ENCODE results near the gene UGT1A9. TPM values are rescaled to one million over a fixed set of nuclear protein-coding genes. Genes with fewer than 3 reads are reported as not detected.

The UGT1A9 gene
- total RNA-seq, 1 experiment from 2014 or later, result not detected

- no peak for DNase-seq
- Histone ChIP-seq H3K9me3 (ENCODE audit: insufficient read depth, low read depth) (peaks cover 3% of the 10 kb centered on the region; the same call in 1 of the 2 replicates), H3K4me2 (no peak overlapping the region), H3K27me3 (ENCODE audit: insufficient read depth, low read depth) (no peaks in the 10 kb centered on the region), H3K79me2 (ENCODE audit: low read depth) (no peaks in the 10 kb centered on the region), H3K36me3 (ENCODE audit: low read depth) (no peaks in the 10 kb centered on the region), H3K4me1 (replicated peaks; ENCODE audit: insufficient read depth) (no peaks in the 10 kb centered on the region), H3K9me2 (ENCODE audit: insufficient read depth) (no peaks in the 10 kb centered on the region), H2AFZ (no peak overlapping the region), H4K20me1 (ENCODE audit: insufficient read depth) (no peaks in the 10 kb centered on the region), H3F3A (ENCODE audit: insufficient read depth, low read depth) (no peaks in the 10 kb centered on the region), H3K27ac (no peak overlapping the region), H3K4me3 (no peak overlapping the region)
- TF ChIP-seq CTCF (conservative IDR thresholded peaks at IDR 0.05) (no peak), EZH2 (IDR thresholded peaks at IDR 0.05; ENCODE audit: low read depth) (no peak)
- intact Hi-C loops (cut with micrococcal nuclease; ENCODE audit: unreplicated experiment), result no loop called here
- POLR2A ChIA-PET (ENCODE audit: unreplicated experiment), result no interaction called here
- CTCF ChIA-PET, result no interaction called here
- no TSS peak for BruUV-seq (replicated peaks)
Observed at GRCh38 chr2:233789554-233789953, 117.9 kb downstream of the UGT1A9 start.

DNA sequence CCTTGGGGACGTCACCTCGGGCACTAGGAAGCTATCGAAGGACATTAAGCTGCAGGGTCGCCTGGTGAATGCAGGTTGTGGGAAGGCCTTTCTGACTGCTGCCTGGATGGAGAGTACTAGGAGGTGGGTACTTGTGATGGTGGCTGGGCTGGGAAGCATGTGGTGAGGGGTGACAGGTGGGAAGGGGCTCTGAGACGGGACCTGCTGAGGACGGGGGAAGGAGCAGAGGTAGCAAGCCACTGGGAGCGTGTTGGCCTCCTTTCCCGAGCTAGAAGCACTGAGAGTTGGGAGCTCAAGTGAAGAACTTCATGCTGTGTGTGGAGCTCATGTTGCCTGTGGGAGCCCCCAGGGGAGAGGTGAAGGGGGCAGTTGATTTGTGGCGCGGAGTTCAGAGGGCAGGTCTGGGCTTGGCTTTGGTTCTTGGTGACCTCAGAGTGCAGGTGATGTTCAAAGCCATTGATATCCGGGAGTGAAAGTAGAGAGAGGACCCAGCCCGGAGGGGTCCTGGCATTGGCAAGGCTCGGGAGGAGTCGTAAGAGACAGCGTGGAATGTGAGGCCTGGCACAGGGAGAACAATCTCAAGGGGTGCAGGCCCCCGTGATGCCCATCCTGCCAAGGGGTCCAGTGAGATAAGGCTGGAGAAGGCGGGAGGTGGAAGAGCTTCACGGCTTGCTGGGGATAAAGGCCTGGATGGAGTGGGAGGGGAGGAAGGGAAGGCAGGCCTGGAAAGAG is 119.6 kb downstream of the UGT1A9 start:
- H3F3A ChIP-seq (ENCODE audit: insufficient read depth, low read depth), result no peaks in the 10 kb centered on the region
- intact Hi-C loops (cut with micrococcal nuclease; ENCODE audit: unreplicated experiment), result no loop called here
- no peak overlapping the region for H2AFZ ChIP-seq
- CTCF ChIA-PET, result interaction anchor here (0.9 kb wide), 1 partner anchor 478 kb away, joined by 8 read pairs; no protein-coding TSS in a partner anchor
- no peaks in the 10 kb centered on the region for H3K9me2 ChIP-seq (ENCODE audit: insufficient read depth)
- no peaks in the 10 kb centered on the region for H4K20me1 ChIP-seq (ENCODE audit: insufficient read depth)
- no peak overlapping the region for H3K4me2 ChIP-seq
- no TSS peak for BruUV-seq (replicated peaks)
- POLR2A ChIA-PET (ENCODE audit: unreplicated experiment), result no interaction called here
- H3K4me1 ChIP-seq (replicated peaks; ENCODE audit: insufficient read depth), result no peaks in the 10 kb centered on the region
- no peak overlapping the region for H3K27ac ChIP-seq
- DNase-seq, result no peak
- H3K9me3 ChIP-seq (ENCODE audit: insufficient read depth, low read depth), result peaks cover 3% of the 10 kb centered on the region; the same call in 1 of the 2 replicates
- H3K4me3 ChIP-seq, result no peak overlapping the region
- no peaks in the 10 kb centered on the region for H3K27me3 ChIP-seq (ENCODE audit: insufficient read depth, low read depth)
- no peaks in the 10 kb centered on the region for H3K79me2 ChIP-seq (ENCODE audit: low read depth)
- H3K36me3 ChIP-seq (ENCODE audit: low read depth), result no peaks in the 10 kb centered on the region
- TF ChIP-seq CTCF (conservative IDR thresholded peaks at IDR 0.05) (no peak), EZH2 (IDR thresholded peaks at IDR 0.05; ENCODE audit: low read depth) (no peak)

DNA sequence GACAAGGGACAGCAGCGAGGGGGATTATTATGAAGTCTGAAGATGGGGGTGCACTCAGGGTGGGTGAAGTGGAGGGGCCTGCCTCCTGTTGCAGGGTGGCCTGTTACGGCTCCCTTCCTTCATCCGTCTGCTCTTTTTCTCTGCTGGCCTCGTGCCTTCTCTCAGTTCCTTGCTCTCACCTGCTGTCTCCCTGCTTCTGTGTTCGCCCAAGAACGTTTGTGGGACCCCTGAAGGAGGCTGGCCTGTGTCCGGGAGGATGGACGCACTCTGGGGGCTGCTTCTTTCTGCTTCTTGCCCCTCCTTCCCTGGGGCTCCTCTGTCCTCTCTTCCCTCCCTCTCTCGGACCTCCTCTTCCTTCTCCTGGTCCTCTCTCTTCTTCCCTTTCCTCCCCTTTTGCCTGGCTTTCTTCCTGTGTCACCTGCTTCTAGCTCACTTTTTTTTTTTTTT is 120.2 kb downstream of the UGT1A9 start:
- Histone ChIP-seq H4K20me1 (ENCODE audit: insufficient read depth) (no peaks in the 10 kb centered on the region), H3K4me3 (no peak overlapping the region), H3F3A (ENCODE audit: insufficient read depth, low read depth) (no peaks in the 10 kb centered on the region), H3K27me3 (ENCODE audit: insufficient read depth, low read depth) (no peaks in the 10 kb centered on the region), H3K9me2 (ENCODE audit: insufficient read depth) (no peaks in the 10 kb centered on the region), H2AFZ (no peak overlapping the region), H3K9me3 (ENCODE audit: insufficient read depth, low read depth) (peaks cover 3% of the 10 kb centered on the region; the same call in 1 of the 2 replicates), H3K27ac (no peak overlapping the region), H3K36me3 (ENCODE audit: low read depth) (no peaks in the 10 kb centered on the region), H3K79me2 (ENCODE audit: low read depth) (no peaks in the 10 kb centered on the region), H3K4me1 (replicated peaks; ENCODE audit: insufficient read depth) (no peaks in the 10 kb centered on the region), H3K4me2 (no peak overlapping the region)
- CTCF ChIA-PET, result no interaction called here
- intact Hi-C loops (cut with micrococcal nuclease; ENCODE audit: unreplicated experiment), result no loop called here
- no peak for DNase-seq
- TF ChIP-seq EZH2 (IDR thresholded peaks at IDR 0.05; ENCODE audit: low read depth), result no peak
- POLR2A ChIA-PET (ENCODE audit: unreplicated experiment), result no interaction called here
- no TSS peak for BruUV-seq (replicated peaks)

Measured in PC-9 (cell line).